CD4-positive, alpha-beta memory T cell (primary cell): ENCODE results near the gene FETUB. TPM values are rescaled to one million over a fixed set of nuclear protein-coding genes. Genes with fewer than 3 reads are reported as not detected.
"Not testable (repeated sequence)": the region's sequence is repeated elsewhere in the genome, so short reads cannot be mapped to it uniquely, and the experiment has no call there.

Source experiments
- CTCF ChIA-PET: fragments of 350-600 bp; sonication (Branson Sonifier 250); formaldehyde crosslinking; loops from one replicate; lab custom pipeline; 2021; ENCODE audit warnings: inconsistent platforms; ENCODE audit not compliant: partially characterized antibody; lab: Charles Lee
- POLR2A ChIA-PET: fragments of 350-600 bp; sonication (Branson Sonifier 250); formaldehyde crosslinking; loops from one replicate; lab custom pipeline; 2021; ENCODE audit not compliant: partially characterized antibody; lab: Charles Lee
- DNase-seq, 5 donors: peaks; one replicate each; pipeline versions ENCODE4 v3.0.0 to v3.0.0-alpha.2; 2020 to 2022; ENCODE audit warnings: mixed read lengths in 1 of 5
- H3K27ac ChIP-seq: one replicate; pipeline ENCODE4 v1.7.0; 2013; ENCODE audit warnings: low read depth, low read length
- H3K27me3 ChIP-seq: 2 replicates; pipeline ENCODE4 v1.7.0; 2013; ENCODE audit warnings: mild to moderate bottlenecking, low read length, moderate library complexity; ENCODE audit not compliant: insufficient read depth
- H3K36me3 ChIP-seq: 2 replicates; pipeline ENCODE4 v1.7.0; 2013; ENCODE audit warnings: mild to moderate bottlenecking, low read length, moderate library complexity; ENCODE audit not compliant: insufficient read depth
- H3K4me1 ChIP-seq: 2 replicates; pipeline ENCODE4 v1.7.0; 2013; ENCODE audit warnings: mild to moderate bottlenecking, low read length, moderate library complexity; ENCODE audit not compliant: insufficient read depth
- H3K4me3 ChIP-seq, 2 donors: one replicate each; pipeline ENCODE4 v1.7.0; 2013; ENCODE audit warnings: low read length in 2 of 2, mild to moderate bottlenecking in 1 of 2
- H3K9me3 ChIP-seq, 2 donors: one replicate each; pipeline ENCODE4 v1.7.0; 2013; ENCODE audit warnings: low read length in 2 of 2, control low read depth in 1 of 2; ENCODE audit not compliant: control insufficient read depth in 1 of 2
- H3K27ac Mint-ChIP-seq, 7 donors: one replicate each; pipeline ENCODE4 v1.8.0; 2020 to 2021; ENCODE audit warnings: mixed read lengths in 7 of 7, mild to moderate bottlenecking in 6 of 7, inconsistent platforms in 3 of 7, moderate library complexity in 3 of 7
- H3K27me3 Mint-ChIP-seq, 2 donors: one replicate each; pipeline ENCODE4 v1.8.0; 2020 to 2021; ENCODE audit warnings: mixed read lengths in 2 of 2
- H3K36me3 Mint-ChIP-seq, 2 donors: one replicate each; pipeline ENCODE4 v1.8.0; 2020 to 2021; ENCODE audit warnings: mixed read lengths in 2 of 2, inconsistent platforms in 1 of 2, mild to moderate bottlenecking in 1 of 2
- H3K4me1 Mint-ChIP-seq, 4 donors: one replicate each; pipeline ENCODE4 v1.8.0; 2020 to 2021; ENCODE audit warnings: mixed read lengths in 4 of 4, mild to moderate bottlenecking in 1 of 4
- H3K4me3 Mint-ChIP-seq, 8 donors: one replicate each; pipeline ENCODE4 v1.8.0; 2020 to 2021; ENCODE audit warnings: mixed read lengths in 8 of 8, mild to moderate bottlenecking in 7 of 8, moderate library complexity in 6 of 8, inconsistent platforms in 3 of 8
- H3K9me3 Mint-ChIP-seq, 8 donors: one replicate each; pipeline ENCODE4 v1.8.0; 2020 to 2021; ENCODE audit warnings: mixed read lengths in 8 of 8, mild to moderate bottlenecking in 5 of 8, inconsistent platforms in 3 of 8, moderate library complexity in 1 of 8
- intact Hi-C: fragments of 100-400 bp; cut with micrococcal nuclease; formaldehyde crosslinking; loops from one replicate; pipeline ENCODE4 v1.15.1; 2023
- polyA plus RNA-seq, 2 donors: library from polyadenylated mRNA; unstranded; fragments of 300-500 nt; fragmentation: Illumina TruSeq; gene quantifications; one replicate each; pipeline ENCODE4 v1.2.3, GENCODE V29; 2021
- total RNA-seq, 2 experiments: library from RNA; stranded (reverse); gene quantifications; one replicate each; pipeline ENCODE4 v1.2.3, GENCODE V29; 2021

FETUB gene
- total and polyA plus RNA-seq, 4 experiments from 2014 or later, result not detected

- H3K27ac Mint-ChIP-seq, result no peak overlapping the region
- no peaks in the 10 kb centered on the region for H3K4me1 ChIP-seq
- no peaks in the 10 kb centered on the region for H3K9me3 ChIP-seq
- peaks cover 32 to 41% of the 10 kb centered on the region in 2 donors for H3K27me3 Mint-ChIP-seq
- DNase-seq, result no peak
- H3K4me3 Mint-ChIP-seq, result no peak overlapping the region
- peaks cover 0 to 4% (median 0%) of the 10 kb centered on the region in 8 donors for H3K9me3 Mint-ChIP-seq
- CTCF ChIA-PET, result interaction anchor here (1.5 kb wide), 1 partner anchor 65 kb away, joined by 3 read pairs; no protein-coding TSS in a partner anchor
- no peaks in the 10 kb centered on the region for H3K36me3 ChIP-seq
- no peak overlapping the region for H3K27ac ChIP-seq
- H3K27me3 ChIP-seq, result no peaks in the 10 kb centered on the region
- POLR2A ChIA-PET, result no interaction called here
- intact Hi-C loops, result no loop called here
- H3K4me1 Mint-ChIP-seq, result no peaks in the 10 kb centered on the region
- no peaks in the 10 kb centered on the region for H3K36me3 Mint-ChIP-seq
- H3K4me3 ChIP-seq, result no peak overlapping the region
Measured at GRCh38 chr3:186679151-186679550, 39.0 kb downstream of the FETUB start.

- Histone ChIP-seq H3K27me3 (no peaks in the 10 kb centered on the region), H3K4me3 (no peak overlapping the region), H3K27ac (no peak overlapping the region), H3K9me3 (no peaks in the 10 kb centered on the region), H3K4me1 (no peaks in the 10 kb centered on the region), H3K36me3 (no peaks in the 10 kb centered on the region)
- H3K36me3 Mint-ChIP-seq, result peaks cover 0 to 10% of the 10 kb centered on the region in 2 donors
- no peak for DNase-seq
- H3K9me3 Mint-ChIP-seq, result peaks cover 0 to 15% (median 12%) of the 10 kb centered on the region in 8 donors
- no peaks in the 10 kb centered on the region for H3K4me1 Mint-ChIP-seq
- peaks cover 37 to 39% of the 10 kb centered on the region in 2 donors for H3K27me3 Mint-ChIP-seq
- POLR2A ChIA-PET, result no interaction called here
- intact Hi-C loops, result no loop called here
- no peak overlapping the region for H3K4me3 Mint-ChIP-seq
- CTCF ChIA-PET, result no interaction called here
- H3K27ac Mint-ChIP-seq, result no peak overlapping the region
Measured at GRCh38 chr3:186680869-186681268, 40.7 kb downstream of the FETUB start.

- intact Hi-C loops, result no loop called here
- CTCF ChIA-PET, result no interaction called here
- Histone ChIP-seq H3K4me1 (no peaks in the 10 kb centered on the region), H3K9me3 (no peaks in the 10 kb centered on the region), H3K36me3 (no peaks in the 10 kb centered on the region), H3K27me3 (no peaks in the 10 kb centered on the region), H3K27ac (no peak overlapping the region), H3K4me3 (no peak overlapping the region)
- H3K9me3 Mint-ChIP-seq, result peaks cover 0 to 19% (median 14%) of the 10 kb centered on the region in 8 donors
- no peak overlapping the region for H3K4me3 Mint-ChIP-seq
- no peak overlapping the region for H3K27ac Mint-ChIP-seq
- DNase-seq, result no peak
- POLR2A ChIA-PET, result no interaction called here
- H3K36me3 Mint-ChIP-seq, result peaks cover 1 to 16% of the 10 kb centered on the region in 2 donors
- peaks cover 29 to 39% of the 10 kb centered on the region in 2 donors for H3K27me3 Mint-ChIP-seq
- H3K4me1 Mint-ChIP-seq, result peaks cover 0 to 1% (median 0%) of the 10 kb centered on the region in 4 donors
Measured at GRCh38 chr3:186682812-186683211, 42.6 kb downstream of the FETUB start.

GRCh38 chr3:186683979-186684378 is 43.8 kb downstream of the FETUB start:
- peaks cover 0 to 1% (median 0%) of the 10 kb centered on the region in 4 donors for H3K4me1 Mint-ChIP-seq
- H3K27ac Mint-ChIP-seq, result no peak overlapping the region
- Histone ChIP-seq H3K9me3 (no peaks in the 10 kb centered on the region), H3K27me3 (no peaks in the 10 kb centered on the region), H3K27ac (no peak overlapping the region), H3K4me1 (no peaks in the 10 kb centered on the region), H3K36me3 (no peaks in the 10 kb centered on the region), H3K4me3 (no peak overlapping the region)
- ChIA-PET CTCF (no interaction called here), POLR2A (no interaction called here)
- peaks cover 27 to 38% of the 10 kb centered on the region in 2 donors for H3K27me3 Mint-ChIP-seq
- DNase-seq, result no peak
- intact Hi-C loops, result no loop called here
- H3K36me3 Mint-ChIP-seq, result peaks cover 1 to 16% of the 10 kb centered on the region in 2 donors
- H3K9me3 Mint-ChIP-seq, result peaks cover 0 to 19% (median 14%) of the 10 kb centered on the region in 8 donors
- H3K4me3 Mint-ChIP-seq, result no peak overlapping the region

GRCh38 chr3:186686475-186686874 is 46.3 kb downstream of the FETUB start:
- H3K9me3 ChIP-seq, H3K27me3 ChIP-seq, H3K36me3 ChIP-seq, intact Hi-C loops, H3K4me3 Mint-ChIP-seq, DNase-seq, POLR2A ChIA-PET, H3K4me1 Mint-ChIP-seq, H3K4me3 ChIP-seq, H3K27ac ChIP-seq, H3K4me1 ChIP-seq: not testable (repeated sequence)
- H3K27ac Mint-ChIP-seq, result peak overlapping the region in 1 of 7 donors; percentile 5
- CTCF ChIA-PET, result interaction anchor here (1.8 kb wide), 1 partner anchor 71 kb away, joined by 5 read pairs; no protein-coding TSS in a partner anchor
- peaks cover 0 to 19% (median 14%) of the 10 kb centered on the region in 8 donors for H3K9me3 Mint-ChIP-seq
- peaks cover 24 to 39% of the 10 kb centered on the region in 2 donors for H3K27me3 Mint-ChIP-seq
- peaks cover 1 to 16% of the 10 kb centered on the region in 2 donors for H3K36me3 Mint-ChIP-seq

- Histone ChIP-seq H3K27ac (no peak overlapping the region), H3K4me1 (no peaks in the 10 kb centered on the region), H3K36me3 (no peaks in the 10 kb centered on the region), H3K9me3 (no peaks in the 10 kb centered on the region), H3K4me3 (no peak overlapping the region), H3K27me3 (no peaks in the 10 kb centered on the region)
- H3K4me3 Mint-ChIP-seq, result no peak overlapping the region
- CTCF ChIA-PET, result interaction anchor here (1.8 kb wide), 1 partner anchor 72 kb away, joined by 5 read pairs; no protein-coding TSS in a partner anchor
- peaks cover 0 to 5% (median 0%) of the 10 kb centered on the region in 4 donors for H3K4me1 Mint-ChIP-seq
- DNase-seq, result no peak
- intact Hi-C loops, result no loop called here
- peaks cover 26 to 41% of the 10 kb centered on the region in 2 donors for H3K27me3 Mint-ChIP-seq
- POLR2A ChIA-PET, result no interaction called here
- peaks cover 0 to 19% (median 14%) of the 10 kb centered on the region in 8 donors for H3K9me3 Mint-ChIP-seq
- H3K36me3 Mint-ChIP-seq, result peaks cover 1 to 16% of the 10 kb centered on the region in 2 donors
- no peak overlapping the region for H3K27ac Mint-ChIP-seq
Measured at GRCh38 chr3:186687120-186687651, 47.0 kb downstream of the FETUB start.

GRCh38 chr3:186690304-186690703 is 50.1 kb downstream of the FETUB start:
- H3K4me3 ChIP-seq, H3K4me1 ChIP-seq, intact Hi-C loops, POLR2A ChIA-PET, H3K27ac Mint-ChIP-seq, H3K4me3 Mint-ChIP-seq, CTCF ChIA-PET, H3K36me3 ChIP-seq, H3K9me3 ChIP-seq, H3K27ac ChIP-seq, DNase-seq, H3K27me3 ChIP-seq, H3K4me1 Mint-ChIP-seq: not testable (repeated sequence)
- peaks cover 1 to 12% of the 10 kb centered on the region in 2 donors for H3K36me3 Mint-ChIP-seq
- H3K9me3 Mint-ChIP-seq, result peaks cover 2 to 13% (median 5%) of the 10 kb centered on the region in 8 donors
- H3K27me3 Mint-ChIP-seq, result peaks cover 23 to 26% of the 10 kb centered on the region in 2 donors
